HL-60 (cell line): ENCODE results near the gene MTM1.

Experiments
- DNase-seq, 2 experiments: peaks; one replicate each; pipeline ENCODE4 v3.0.0-alpha.2; 2010 to 2020; ENCODE audit warnings: low read depth in 1 of 2, low spot score in 1 of 2
- H3K27ac ChIP-seq: fragments of 250-450 bp; sonication (Bioruptor Pico); replicated peaks from 2 replicates; pipeline ENCODE4 v1.5.1; 2020; ENCODE audit warnings: mild to moderate bottlenecking, moderate library complexity
- H3K27me3 ChIP-seq: fragments of 250-450 bp; sonication (Bioruptor Pico); 2 replicates; pipeline ENCODE4 v1.5.1; 2021; ENCODE audit warnings: mild to moderate bottlenecking, moderate library complexity; ENCODE audit not compliant: insufficient read depth, poor library complexity, severe bottlenecking
- H3K4me3 ChIP-seq: replicated peaks from 2 replicates; pipeline ENCODE4 v1.5.1; 2011; ENCODE audit warnings: mild to moderate bottlenecking, control low read depth, low read length; ENCODE audit not compliant: insufficient read depth
- CTCF ChIP-seq: IDR thresholded peaks from one replicate; pipeline ENCODE4 v1.5.1; 2011; ENCODE audit warnings: low read length, control low read depth, inconsistent platforms; ENCODE audit not compliant: insufficient read depth
- GABPA ChIP-seq: IDR thresholded peaks from 2 replicates; pipeline ENCODE4 v1.6.1; 2012; ENCODE audit warnings: low read depth
- POLR2AphosphoS5 ChIP-seq: IDR thresholded peaks from 2 replicates; pipeline ENCODE4 v1.6.1; 2012; ENCODE audit warnings: low read depth
- SPI1 ChIP-seq: IDR thresholded peaks from 2 replicates; pipeline ENCODE4 v1.6.1; 2012; ENCODE audit warnings: low read depth, mild to moderate bottlenecking, borderline replicate concordance
- TF ChIP-seq, protein P1 (sequence below): IDR thresholded peaks from 2 replicates; pipeline ENCODE4 v1.6.1; 2012; ENCODE audit warnings: low read depth; ENCODE audit not compliant: insufficient replicate concordance

The MTM1 gene

DNA sequence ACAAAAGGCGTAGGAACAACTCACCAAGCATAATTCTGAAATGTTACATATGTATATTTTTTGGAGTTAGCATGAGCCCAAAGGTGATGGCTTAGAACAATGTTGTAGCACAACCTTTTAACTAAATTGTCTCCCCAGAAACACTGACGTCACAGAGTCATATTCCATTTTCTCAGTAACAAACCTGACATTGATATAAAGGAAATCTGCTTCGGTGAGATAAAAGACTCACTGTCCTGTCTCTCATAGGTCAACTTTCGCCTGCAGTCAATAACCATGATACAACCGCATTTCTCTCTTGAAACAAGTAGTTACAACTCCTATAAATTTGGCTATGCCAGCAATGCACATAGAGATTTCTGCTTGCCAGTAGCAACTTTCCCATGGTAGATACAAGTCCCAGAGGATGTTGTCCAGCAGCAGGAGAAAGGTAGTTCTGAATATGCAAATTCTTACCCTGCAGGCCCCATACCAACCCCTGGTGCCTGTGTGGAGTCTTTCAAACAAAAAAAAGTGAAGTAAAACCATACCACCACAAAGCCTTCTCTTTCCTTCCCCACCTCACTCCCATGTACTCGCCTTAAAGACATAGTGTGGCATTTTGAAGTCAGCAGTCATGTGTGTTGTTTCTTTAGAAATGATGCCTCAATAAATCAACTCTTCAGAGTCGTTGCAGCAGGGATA, 47.9 kb downstream of the MTM1 start:
- no peak for DNase-seq
- Histone ChIP-seq H3K27me3 (no peaks in the 10 kb centered on the region), H3K4me3 (no peak overlapping the region), H3K27ac (no peak overlapping the region)
- TF ChIP-seq GABPA, result no peak
- TF ChIP-seq SPI1, result no peak
- TF ChIP-seq POLR2AphosphoS5, result no peak

GRCh38 chrX:150616863-150617198, 48.4 kb downstream of the MTM1 start:
- Histone ChIP-seq H3K27me3 (no peaks in the 10 kb centered on the region), H3K4me3 (no peak overlapping the region), H3K27ac (no peak overlapping the region)
- TF ChIP-seq GABPA (no peak), SPI1 (no peak), CTCF (no peak), POLR2AphosphoS5 (no peak)
- TF ChIP-seq, protein P1, sequence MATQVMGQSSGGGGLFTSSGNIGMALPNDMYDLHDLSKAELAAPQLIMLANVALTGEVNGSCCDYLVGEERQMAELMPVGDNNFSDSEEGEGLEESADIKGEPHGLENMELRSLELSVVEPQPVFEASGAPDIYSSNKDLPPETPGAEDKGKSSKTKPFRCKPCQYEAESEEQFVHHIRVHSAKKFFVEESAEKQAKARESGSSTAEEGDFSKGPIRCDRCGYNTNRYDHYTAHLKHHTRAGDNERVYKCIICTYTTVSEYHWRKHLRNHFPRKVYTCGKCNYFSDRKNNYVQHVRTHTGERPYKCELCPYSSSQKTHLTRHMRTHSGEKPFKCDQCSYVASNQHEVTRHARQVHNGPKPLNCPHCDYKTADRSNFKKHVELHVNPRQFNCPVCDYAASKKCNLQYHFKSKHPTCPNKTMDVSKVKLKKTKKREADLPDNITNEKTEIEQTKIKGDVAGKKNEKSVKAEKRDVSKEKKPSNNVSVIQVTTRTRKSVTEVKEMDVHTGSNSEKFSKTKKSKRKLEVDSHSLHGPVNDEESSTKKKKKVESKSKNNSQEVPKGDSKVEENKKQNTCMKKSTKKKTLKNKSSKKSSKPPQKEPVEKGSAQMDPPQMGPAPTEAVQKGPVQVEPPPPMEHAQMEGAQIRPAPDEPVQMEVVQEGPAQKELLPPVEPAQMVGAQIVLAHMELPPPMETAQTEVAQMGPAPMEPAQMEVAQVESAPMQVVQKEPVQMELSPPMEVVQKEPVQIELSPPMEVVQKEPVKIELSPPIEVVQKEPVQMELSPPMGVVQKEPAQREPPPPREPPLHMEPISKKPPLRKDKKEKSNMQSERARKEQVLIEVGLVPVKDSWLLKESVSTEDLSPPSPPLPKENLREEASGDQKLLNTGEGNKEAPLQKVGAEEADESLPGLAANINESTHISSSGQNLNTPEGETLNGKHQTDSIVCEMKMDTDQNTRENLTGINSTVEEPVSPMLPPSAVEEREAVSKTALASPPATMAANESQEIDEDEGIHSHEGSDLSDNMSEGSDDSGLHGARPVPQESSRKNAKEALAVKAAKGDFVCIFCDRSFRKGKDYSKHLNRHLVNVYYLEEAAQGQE, result no peak
- no peak for DNase-seq

DNA sequence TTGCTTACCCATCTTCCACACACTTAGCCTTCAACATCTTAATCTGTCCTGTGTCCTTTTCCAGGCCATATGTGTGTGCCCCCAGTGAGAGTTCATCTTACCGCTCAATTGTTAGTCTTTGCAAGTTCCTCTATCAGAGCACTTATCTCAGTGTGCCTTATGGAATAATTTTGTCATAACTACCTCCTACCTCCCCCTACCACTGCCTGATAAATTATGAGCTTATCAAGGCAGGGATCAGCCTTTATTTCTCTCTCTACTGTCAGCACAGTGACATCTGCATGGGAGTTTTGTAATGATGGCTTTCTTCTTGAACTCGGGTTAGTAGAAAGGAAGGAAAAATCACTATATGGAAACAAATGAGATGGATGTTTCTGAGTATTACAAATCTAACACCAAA, 53.2 kb downstream of the MTM1 start:
- Histone ChIP-seq H3K4me3 (no peak overlapping the region), H3K27me3 (no peaks in the 10 kb centered on the region), H3K27ac (no peak overlapping the region)
- TF ChIP-seq POLR2AphosphoS5, result no peak
- TF ChIP-seq, protein P1, result no peak
- TF ChIP-seq CTCF, result no peak
- TF ChIP-seq GABPA, result no peak
- no peak for TF ChIP-seq SPI1
- no peak for DNase-seq

DNA sequence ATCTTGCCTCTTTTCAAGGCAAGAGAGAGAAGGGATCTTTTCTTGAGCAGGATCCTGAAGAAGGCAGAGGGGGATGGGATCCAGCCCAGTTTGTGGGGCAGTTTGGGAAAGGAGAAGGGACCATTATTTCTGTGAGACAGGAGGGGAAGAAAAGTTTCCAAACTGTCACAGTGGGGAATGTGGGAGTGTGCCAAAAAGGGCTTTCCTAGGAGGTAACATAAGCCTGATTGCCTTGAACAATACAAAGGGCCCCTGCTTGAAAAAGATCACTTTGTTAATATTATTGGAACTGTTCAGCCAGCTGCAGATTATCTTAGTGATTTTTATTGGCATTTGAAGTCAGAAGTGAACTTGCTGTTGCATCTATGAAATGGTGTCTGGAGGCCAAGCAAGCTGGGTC, 55.2 kb downstream of the MTM1 start:
- Histone ChIP-seq H3K27me3 (no peaks in the 10 kb centered on the region), H3K4me3 (no peak overlapping the region), H3K27ac (no peak overlapping the region)
- DNase-seq, result no peak
- TF ChIP-seq POLR2AphosphoS5 (no peak), GABPA (no peak), CTCF (no peak), SPI1 (no peak)
- TF ChIP-seq, protein P1, result no peak
